Loucy (cell line): ENCODE measurements around the gene ZNF385B.

Experiments used
- CTCF ChIP-seq: fragments of 200-600 bp; sonication (generic); conservative IDR thresholded peaks from 2 replicates; pipeline ENCODE4 v1.5.1; 2014; ENCODE audit warnings: mild to moderate bottlenecking, antibody characterized with exemption, low read length
- EZH2phosphoT487 ChIP-seq: fragments of 200-600 bp; IDR thresholded peaks from 2 replicates; pipeline ENCODE4 v1.6.1; 2018; ENCODE audit warnings: antibody characterized with exemption, mild to moderate bottlenecking, moderate library complexity, borderline replicate concordance

- TF ChIP-seq CTCF (no peak), EZH2phosphoT487 (no peak)
Measured at GRCh38 chr2:179572544-179572943, 288.9 kb downstream of the ZNF385B start.
